Nephron (organoid): ENCODE results near the gene LAMA3.

Experiments used
- H3K27ac Mint-ChIP-seq, 3 experiments: 2 replicates each; pipeline ENCODE4 v1.8.0; 2020; ENCODE audit warnings: mixed read lengths in 3 of 3, mild to moderate bottlenecking in 2 of 3, moderate library complexity in 1 of 3
- H3K27me3 Mint-ChIP-seq: 2 replicates; pipeline ENCODE4 v1.8.0; 2021; ENCODE audit warnings: low read depth, mild to moderate bottlenecking, moderate library complexity, mixed read lengths
- H3K36me3 Mint-ChIP-seq: 2 replicates; pipeline ENCODE4 v1.8.0; 2020; ENCODE audit warnings: low read depth, mixed read lengths
- H3K4me1 Mint-ChIP-seq: 2 replicates; pipeline ENCODE4 v1.8.0; 2020; ENCODE audit warnings: mixed read lengths
- H3K4me3 Mint-ChIP-seq, 3 experiments: 2 replicates each; pipeline ENCODE4 v1.8.0; 2020; ENCODE audit warnings: mild to moderate bottlenecking in 3 of 3, mixed read lengths in 3 of 3, moderate library complexity in 2 of 3
- H3K9me3 Mint-ChIP-seq: 2 replicates; pipeline ENCODE4 v1.8.0; 2020; ENCODE audit warnings: mixed read lengths
- TF ChIP-seq, protein P1 (sequence below), 3 experiments: fragments of 200-600 bp; sonication (generic); IDR thresholded peaks; one replicate each; pipeline ENCODE4 v1.5.0; 2021; ENCODE audit warnings: antibody characterized with exemption in 3 of 3; ENCODE audit not compliant: unreplicated experiment in 3 of 3

The LAMA3 gene, protein sequence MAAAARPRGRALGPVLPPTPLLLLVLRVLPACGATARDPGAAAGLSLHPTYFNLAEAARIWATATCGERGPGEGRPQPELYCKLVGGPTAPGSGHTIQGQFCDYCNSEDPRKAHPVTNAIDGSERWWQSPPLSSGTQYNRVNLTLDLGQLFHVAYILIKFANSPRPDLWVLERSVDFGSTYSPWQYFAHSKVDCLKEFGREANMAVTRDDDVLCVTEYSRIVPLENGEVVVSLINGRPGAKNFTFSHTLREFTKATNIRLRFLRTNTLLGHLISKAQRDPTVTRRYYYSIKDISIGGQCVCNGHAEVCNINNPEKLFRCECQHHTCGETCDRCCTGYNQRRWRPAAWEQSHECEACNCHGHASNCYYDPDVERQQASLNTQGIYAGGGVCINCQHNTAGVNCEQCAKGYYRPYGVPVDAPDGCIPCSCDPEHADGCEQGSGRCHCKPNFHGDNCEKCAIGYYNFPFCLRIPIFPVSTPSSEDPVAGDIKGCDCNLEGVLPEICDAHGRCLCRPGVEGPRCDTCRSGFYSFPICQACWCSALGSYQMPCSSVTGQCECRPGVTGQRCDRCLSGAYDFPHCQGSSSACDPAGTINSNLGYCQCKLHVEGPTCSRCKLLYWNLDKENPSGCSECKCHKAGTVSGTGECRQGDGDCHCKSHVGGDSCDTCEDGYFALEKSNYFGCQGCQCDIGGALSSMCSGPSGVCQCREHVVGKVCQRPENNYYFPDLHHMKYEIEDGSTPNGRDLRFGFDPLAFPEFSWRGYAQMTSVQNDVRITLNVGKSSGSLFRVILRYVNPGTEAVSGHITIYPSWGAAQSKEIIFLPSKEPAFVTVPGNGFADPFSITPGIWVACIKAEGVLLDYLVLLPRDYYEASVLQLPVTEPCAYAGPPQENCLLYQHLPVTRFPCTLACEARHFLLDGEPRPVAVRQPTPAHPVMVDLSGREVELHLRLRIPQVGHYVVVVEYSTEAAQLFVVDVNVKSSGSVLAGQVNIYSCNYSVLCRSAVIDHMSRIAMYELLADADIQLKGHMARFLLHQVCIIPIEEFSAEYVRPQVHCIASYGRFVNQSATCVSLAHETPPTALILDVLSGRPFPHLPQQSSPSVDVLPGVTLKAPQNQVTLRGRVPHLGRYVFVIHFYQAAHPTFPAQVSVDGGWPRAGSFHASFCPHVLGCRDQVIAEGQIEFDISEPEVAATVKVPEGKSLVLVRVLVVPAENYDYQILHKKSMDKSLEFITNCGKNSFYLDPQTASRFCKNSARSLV (N-terminal part only)

DNA sequence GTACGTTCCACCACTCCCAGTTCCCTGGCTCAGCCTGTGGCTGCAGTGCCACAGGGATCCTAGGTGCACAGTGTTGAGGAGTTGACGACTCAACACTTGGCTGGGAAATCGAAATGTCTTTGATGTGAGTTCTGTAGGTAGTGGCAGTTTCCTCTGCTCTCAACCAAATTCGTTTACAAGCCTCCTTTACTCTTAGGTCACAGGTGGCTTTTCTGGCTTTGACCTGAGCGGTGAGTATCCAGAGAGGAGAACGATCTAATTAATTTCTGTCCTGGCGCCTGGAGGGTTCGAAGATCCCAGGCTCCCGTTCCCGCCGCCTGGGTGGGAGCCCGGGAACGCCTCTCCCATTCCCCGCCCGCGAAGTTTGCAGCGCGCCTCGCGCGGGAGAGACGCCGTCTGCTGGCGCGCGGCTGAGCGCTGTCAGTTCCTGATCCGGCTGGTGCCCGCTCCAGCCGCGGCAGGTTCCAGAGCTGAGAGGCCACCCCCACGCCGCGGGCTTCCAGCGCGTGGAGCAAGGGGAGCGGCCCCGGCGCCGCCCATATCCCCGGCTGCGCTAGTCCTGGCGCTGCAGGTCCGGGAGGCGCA, at the start of gene LAMA3:
Gene LAMA3 (plus strand): TSS at position 423 of the 585 bp plus-strand sequence. CDS start 231 bp downstream, outside the sequence.
- TF ChIP-seq, protein P1, sequence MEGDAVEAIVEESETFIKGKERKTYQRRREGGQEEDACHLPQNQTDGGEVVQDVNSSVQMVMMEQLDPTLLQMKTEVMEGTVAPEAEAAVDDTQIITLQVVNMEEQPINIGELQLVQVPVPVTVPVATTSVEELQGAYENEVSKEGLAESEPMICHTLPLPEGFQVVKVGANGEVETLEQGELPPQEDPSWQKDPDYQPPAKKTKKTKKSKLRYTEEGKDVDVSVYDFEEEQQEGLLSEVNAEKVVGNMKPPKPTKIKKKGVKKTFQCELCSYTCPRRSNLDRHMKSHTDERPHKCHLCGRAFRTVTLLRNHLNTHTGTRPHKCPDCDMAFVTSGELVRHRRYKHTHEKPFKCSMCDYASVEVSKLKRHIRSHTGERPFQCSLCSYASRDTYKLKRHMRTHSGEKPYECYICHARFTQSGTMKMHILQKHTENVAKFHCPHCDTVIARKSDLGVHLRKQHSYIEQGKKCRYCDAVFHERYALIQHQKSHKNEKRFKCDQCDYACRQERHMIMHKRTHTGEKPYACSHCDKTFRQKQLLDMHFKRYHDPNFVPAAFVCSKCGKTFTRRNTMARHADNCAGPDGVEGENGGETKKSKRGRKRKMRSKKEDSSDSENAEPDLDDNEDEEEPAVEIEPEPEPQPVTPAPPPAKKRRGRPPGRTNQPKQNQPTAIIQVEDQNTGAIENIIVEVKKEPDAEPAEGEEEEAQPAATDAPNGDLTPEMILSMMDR (IDR thresholded peaks at IDR 0.05; ENCODE audit: unreplicated experiment in 3 of 3) = no peak
- Mint-ChIP-seq H3K27ac (no peak within 1 kb of the TSS), H3K9me3 (no peaks in the 10 kb centered on the region), H3K4me3 (peak within 1 kb of the TSS; percentile 69 to 79 (median 74)), H3K4me1 (peaks cover 7% of the 10 kb centered on the region), H3K27me3 (peaks cover 81% of the 10 kb centered on the region), H3K36me3 (no peaks in the 10 kb centered on the region)

DNA sequence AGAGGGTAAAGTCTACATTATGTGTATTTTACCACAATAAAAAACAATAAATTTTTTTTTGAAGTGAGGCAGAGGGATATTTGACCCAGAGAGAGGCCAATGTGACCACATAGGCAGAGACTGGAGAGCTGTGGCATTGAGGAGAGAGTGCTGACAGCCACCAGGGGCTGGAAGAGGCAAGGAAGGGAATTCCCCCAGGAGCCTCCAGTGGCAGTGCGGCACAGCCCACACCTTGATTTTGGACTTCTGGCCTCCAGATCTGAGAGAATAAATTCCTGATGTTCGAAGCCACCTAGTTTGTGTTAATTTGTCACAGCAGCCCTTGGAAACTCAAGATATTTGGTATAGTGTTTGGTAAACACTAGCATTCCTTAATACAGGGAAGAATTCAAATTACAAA, 49.2 kb upstream of the LAMA3 start:
- TF ChIP-seq, protein P1 (IDR thresholded peaks at IDR 0.05; ENCODE audit: unreplicated experiment in 3 of 3) = no peak
- Mint-ChIP-seq H3K36me3 (no peaks in the 10 kb centered on the region), H3K4me1 (no peaks in the 10 kb centered on the region)

DNA sequence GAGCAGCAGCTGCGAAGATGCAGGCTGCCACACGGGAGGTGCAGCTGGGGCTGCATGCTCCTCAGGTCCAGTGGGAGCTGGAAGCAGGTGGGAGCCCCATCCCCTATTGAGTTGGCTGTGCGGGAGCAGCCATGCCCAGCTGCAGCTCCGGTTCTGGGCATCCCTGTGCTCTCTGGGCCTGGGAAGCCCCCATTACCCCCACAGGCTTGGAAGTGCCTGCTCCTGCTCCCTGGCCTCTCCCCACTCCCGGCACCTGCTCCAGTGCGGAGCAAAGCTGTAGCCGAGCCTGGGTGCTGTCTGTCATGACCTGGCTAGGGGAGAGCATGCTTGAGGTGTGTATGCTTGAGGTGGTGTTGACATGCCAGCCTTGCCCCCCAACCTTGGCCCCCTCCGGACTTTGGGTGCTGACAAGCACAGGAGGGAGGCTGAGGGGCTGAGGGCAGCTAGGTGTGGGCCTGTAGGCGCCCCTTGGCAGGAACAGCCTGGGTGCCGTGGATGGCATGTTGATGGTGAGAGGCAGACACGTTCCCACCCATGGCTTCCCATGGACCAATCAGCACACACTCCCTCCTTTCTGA, 48.0 kb upstream of the LAMA3 start:
- H3K4me1 Mint-ChIP-seq = no peaks in the 10 kb centered on the region
- H3K27ac Mint-ChIP-seq = no peak overlapping the region
- TF ChIP-seq, protein P1 (IDR thresholded peaks at IDR 0.05; ENCODE audit: unreplicated experiment in 3 of 3) = no peak
- H3K36me3 Mint-ChIP-seq = no peaks in the 10 kb centered on the region
- no peak overlapping the region for H3K4me3 Mint-ChIP-seq
- H3K27me3 Mint-ChIP-seq = peaks cover 5% of the 10 kb centered on the region
- H3K9me3 Mint-ChIP-seq = no peaks in the 10 kb centered on the region

More for the DNA sequence above, 49.2 kb upstream of the LAMA3 start:
- peaks cover 3% of the 10 kb centered on the region for H3K27me3 Mint-ChIP-seq
- no peak overlapping the region for H3K27ac Mint-ChIP-seq
- H3K9me3 Mint-ChIP-seq = no peaks in the 10 kb centered on the region
- H3K4me3 Mint-ChIP-seq = no peak overlapping the region

DNA sequence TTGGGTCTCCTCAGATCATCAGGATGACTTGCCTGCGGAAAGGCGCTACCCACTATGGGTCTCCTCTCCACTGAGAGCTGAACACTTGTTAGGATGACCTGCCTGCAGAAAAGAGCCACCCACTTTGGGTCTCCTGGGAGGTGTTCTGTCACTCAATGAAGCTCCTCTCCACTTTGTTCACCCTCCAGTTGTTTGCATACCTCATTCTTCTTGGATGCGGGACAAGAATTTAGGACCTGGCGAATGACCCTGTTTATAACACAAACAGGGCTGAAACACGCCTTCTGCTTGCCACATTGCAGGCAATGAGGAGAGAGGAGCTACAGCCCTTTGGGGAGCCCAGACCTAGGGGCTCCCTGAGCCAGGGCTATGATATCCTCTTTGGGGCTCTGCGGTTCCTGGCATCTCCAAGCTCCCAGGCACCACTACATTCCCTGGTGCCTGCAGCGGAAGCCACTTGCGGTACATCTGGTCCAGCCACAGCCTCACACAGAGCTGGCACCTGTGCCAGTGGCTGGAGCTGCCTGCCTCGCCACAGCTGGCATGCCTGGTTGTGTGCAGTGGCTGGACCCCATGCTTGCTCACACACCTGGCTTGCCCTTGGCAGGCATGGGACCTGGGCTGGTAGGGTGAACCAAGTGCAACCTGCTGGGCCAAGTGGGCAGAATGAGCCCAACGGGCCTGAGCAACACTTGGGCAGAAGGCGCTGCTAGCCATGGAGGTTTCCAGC, 47.2 kb upstream of the LAMA3 start:
- Mint-ChIP-seq H3K27ac (no peak overlapping the region), H3K27me3 (peaks cover 6% of the 10 kb centered on the region), H3K4me3 (no peak overlapping the region), H3K4me1 (no peaks in the 10 kb centered on the region), H3K36me3 (no peaks in the 10 kb centered on the region), H3K9me3 (no peaks in the 10 kb centered on the region)
- TF ChIP-seq, protein P1 (IDR thresholded peaks at IDR 0.05; ENCODE audit: unreplicated experiment in 3 of 3) = no peak
